GM19455 (cell line): ENCODE results near the gene SGCA.
A peak's percentile ranks its signal among the peaks of the same experiment; 100 is the strongest.

Experiments used
- ATAC-seq: cut with Tn5 transposase; IDR thresholded peaks from one replicate; pipeline ENCODE4 v1.9.1; 2021; ENCODE audit not compliant: unreplicated experiment

The SGCA gene

GRCh38 chr17:50149091-50149416 is 16.8 kb upstream of the SGCA start:
- ATAC-seq: no peak

- ATAC-seq: no peak
Measured at GRCh38 chr17:50149417-50150353, 16.1 kb upstream of the SGCA start.

- ATAC-seq: no peak
Measured at GRCh38 chr17:50150354-50151040, 15.3 kb upstream of the SGCA start, which contains the start of gene PPP1R9B. PPP1R9B (minus strand) TSS chr17:50150677; CDS start chr17:50150513, 164 bp downstream.

GRCh38 chr17:50151041-50151936 is 14.5 kb upstream of the SGCA start:
- ATAC-seq: no peak

- no peak for ATAC-seq
Measured at GRCh38 chr17:50151937-50152547, 13.8 kb upstream of the SGCA start.

GRCh38 chr17:50152736-50153135 is 13.1 kb upstream of the SGCA start:
- ATAC-seq: no peak

- no peak for ATAC-seq
Measured at GRCh38 chr17:50153650-50154575, 11.9 kb upstream of the SGCA start.

GRCh38 chr17:50154604-50155003 is 11.2 kb upstream of the SGCA start:
- ATAC-seq: no peak

GRCh38 chr17:50155115-50155819 is 10.5 kb upstream of the SGCA start:
- ATAC-seq: no peak

GRCh38 chr17:50157891-50158290 is 7.9 kb upstream of the SGCA start:
- no peak for ATAC-seq

GRCh38 chr17:50161023-50161910 is 4.5 kb upstream of the SGCA start:
- peak; percentile 92 for ATAC-seq

- ATAC-seq: no peak
Measured at GRCh38 chr17:50161911-50162288, 3.9 kb upstream of the SGCA start.

GRCh38 chr17:50162466-50163254 is 3.1 kb upstream of the SGCA start:
- no peak for ATAC-seq

GRCh38 chr17:50163843-50164696 is 1.7 kb upstream of the SGCA start:
- no peak for ATAC-seq

- no peak for ATAC-seq
Measured at GRCh38 chr17:50164697-50164988, 1.2 kb upstream of the SGCA start.

GRCh38 chr17:50165066-50165465 is 739 bp upstream of the SGCA start:
- no peak for ATAC-seq

GRCh38 chr17:50165466-50165865 is 339 bp upstream of the SGCA start:
- ATAC-seq: no peak
